ENCODE data around the gene NTF3.

Gene NTF3

GRCh38 chr12:5489760-5490406 is 58.0 kb downstream of the NTF3 start:
- DNase-seq = no peak

GRCh38 chr12:5492562-5492961 is 60.7 kb downstream of the NTF3 start:
- DNase-seq = no peak

GRCh38 chr12:5493018-5493417 is 61.1 kb downstream of the NTF3 start:
- no peak for DNase-seq

- no peak for DNase-seq
Measured at GRCh38 chr12:5494343-5494742, 62.4 kb downstream of the NTF3 start.

GRCh38 chr12:5497329-5498053 is 65.6 kb downstream of the NTF3 start:
- DNase-seq = no peak

GRCh38 chr12:5498076-5498475 is 66.2 kb downstream of the NTF3 start:
- DNase-seq = no peak

- DNase-seq = no peak
Measured at GRCh38 chr12:5498806-5499205, 66.9 kb downstream of the NTF3 start.

GRCh38 chr12:5499566-5500330 is 67.8 kb downstream of the NTF3 start:
- no peak for DNase-seq

GRCh38 chr12:5500331-5500659 is 68.4 kb downstream of the NTF3 start:
- DNase-seq = no peak

GRCh38 chr12:5503774-5504173 is 71.9 kb downstream of the NTF3 start:
- no peak for DNase-seq

- DNase-seq = no peak
Measured at GRCh38 chr12:5505116-5505515, 73.2 kb downstream of the NTF3 start.

- DNase-seq = no peak
Measured at GRCh38 chr12:5505751-5506150, 73.8 kb downstream of the NTF3 start.

- DNase-seq = no peak
Measured at GRCh38 chr12:5506295-5506694, 74.4 kb downstream of the NTF3 start.

GRCh38 chr12:5506821-5507231 is 74.9 kb downstream of the NTF3 start:
- DNase-seq = no peak

GRCh38 chr12:5507401-5507935 is 75.6 kb downstream of the NTF3 start:
- no peak for DNase-seq

GRCh38 chr12:5507944-5508343 is 76.0 kb downstream of the NTF3 start:
- no peak for DNase-seq

- no peak for DNase-seq
Measured at GRCh38 chr12:5509102-5509501, 77.2 kb downstream of the NTF3 start.

- no peak for DNase-seq
Measured at GRCh38 chr12:5509557-5509956, 77.6 kb downstream of the NTF3 start.

- no peak for DNase-seq
Measured at GRCh38 chr12:5510251-5510805, 78.4 kb downstream of the NTF3 start.

GRCh38 chr12:5511256-5511643 is 79.3 kb downstream of the NTF3 start:
- DNase-seq = no peak

GRCh38 chr12:5511644-5512600 is 80.0 kb downstream of the NTF3 start:
- no peak for DNase-seq

- no peak for DNase-seq
Measured at GRCh38 chr12:5512601-5512970, 80.7 kb downstream of the NTF3 start.

Measured in CD4-positive, alpha-beta T cell treated with Interferon gamma for 1 hour (primary cell).